Hypothalamus (tissue), 51 donors: ENCODE data around the gene ESRRA.
A peak's percentile ranks its signal among the peaks of the same experiment; 100 is the strongest.

Experiments used
- DNase-seq, 51 donors: peaks; one replicate each; lab custom pipeline; 2025; lab: John Stamatoyannopoulos, UW

ESRRA gene

DNA sequence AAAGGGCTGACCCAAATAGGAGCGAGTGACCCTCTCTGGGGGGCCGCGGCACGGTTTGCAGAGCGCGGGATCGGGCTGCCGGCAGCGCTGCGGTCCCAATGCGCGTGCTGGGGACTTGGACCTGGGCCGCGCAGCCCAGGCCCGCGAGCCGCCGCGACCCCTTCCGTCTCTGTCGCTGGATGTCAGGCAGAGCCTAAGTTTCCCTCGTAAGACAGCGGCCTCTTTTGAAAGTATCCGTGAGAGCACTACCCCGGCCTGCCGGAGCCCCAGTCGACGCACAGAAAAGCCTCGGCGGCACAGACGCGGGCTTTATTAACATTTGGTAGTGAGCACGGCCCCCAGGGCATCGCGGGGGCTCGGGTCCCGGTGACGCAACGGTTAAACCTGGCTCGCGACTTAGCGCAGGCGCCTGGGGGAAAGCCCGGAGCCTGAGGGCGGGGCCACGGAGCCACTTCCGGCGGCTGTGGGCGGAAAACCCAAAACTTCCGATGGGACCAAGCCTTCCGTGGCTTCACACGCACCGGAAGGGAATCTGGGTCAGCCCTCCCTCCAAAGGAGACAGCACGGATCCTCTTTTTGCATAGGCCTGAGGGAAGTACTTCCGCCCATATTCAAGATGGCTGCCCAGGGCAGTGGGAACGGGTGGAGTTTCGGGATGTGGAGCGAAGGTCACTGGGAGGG, 35.6 kb upstream of the ESRRA start:
- DNase-seq: peak; percentile 87 to 100 (median 98)

GRCh38 chr11:64275031-64275800, 30.1 kb upstream of the ESRRA start:
- DNase-seq: no peak

- no peak for DNase-seq
These were observed 29.5 kb upstream of the ESRRA start for GRCh38 chr11:64275841-64276240.

DNA sequence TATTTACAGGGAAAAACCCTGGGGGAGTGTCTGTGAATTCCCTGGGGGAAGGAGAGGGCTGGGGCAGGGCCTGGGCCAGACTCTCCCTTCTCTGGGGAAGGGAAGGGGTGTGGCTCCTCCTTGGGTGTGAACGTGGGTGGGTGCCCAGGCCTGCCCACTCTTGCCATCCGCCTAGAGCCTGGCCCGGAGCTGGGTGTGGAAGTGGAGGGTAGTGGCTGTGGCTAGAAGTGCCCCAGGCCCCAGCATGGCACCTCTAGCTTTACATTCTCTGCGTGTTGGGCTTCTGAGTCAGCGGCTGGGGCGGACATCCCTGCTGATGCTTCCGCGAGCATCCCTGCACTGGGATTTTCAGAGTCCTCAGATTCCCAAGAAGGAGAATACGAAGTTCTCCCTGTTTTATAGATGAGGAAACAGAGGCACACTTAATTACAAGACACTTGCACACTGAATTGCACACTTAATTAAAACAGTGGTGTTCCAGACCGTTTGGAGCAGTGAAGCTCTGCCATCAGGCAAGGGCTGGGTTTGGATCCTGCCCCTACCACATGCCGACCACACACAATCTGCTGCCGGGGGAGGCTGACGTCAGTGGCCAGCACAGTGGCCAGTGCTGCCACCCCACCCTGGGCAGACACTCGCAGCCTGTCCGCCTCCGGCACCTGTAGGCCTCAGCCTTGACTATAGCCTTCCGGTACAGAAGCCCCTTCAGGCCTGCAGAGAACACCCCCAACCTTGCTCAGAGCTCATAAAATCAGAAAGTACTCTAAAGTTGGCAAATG, 28.5 kb upstream of the ESRRA start:
- no peak for DNase-seq

DNA sequence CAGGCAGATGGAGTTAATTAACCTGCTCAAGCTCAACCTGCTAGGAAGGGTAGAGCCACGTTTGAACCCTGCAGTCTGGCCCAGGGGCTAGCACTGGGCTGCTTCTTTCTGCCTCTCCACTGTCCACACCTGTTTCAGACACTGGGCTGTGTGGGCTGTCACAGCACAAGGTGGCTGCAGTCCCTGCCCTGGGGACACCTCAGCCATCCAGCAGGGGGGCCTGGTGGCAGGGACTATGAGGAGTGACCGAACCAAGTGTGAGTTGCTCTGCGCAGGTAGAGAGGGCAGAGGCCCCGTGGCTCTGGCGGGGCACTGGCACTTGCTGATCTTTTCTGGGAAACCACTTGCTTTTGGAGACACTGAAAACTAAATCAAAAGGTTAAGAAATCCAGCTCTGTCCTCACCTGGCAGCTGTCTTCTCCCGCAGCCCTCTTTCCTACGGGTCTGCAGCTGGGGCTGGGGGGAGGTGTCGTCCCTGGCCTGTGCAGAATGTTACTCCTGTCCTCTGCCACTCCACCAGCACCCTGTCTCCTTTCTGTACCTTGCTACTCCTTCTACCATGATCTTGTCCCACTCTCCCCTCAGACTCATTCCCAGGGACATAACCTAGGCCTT, 26.6 kb upstream of the ESRRA start:
- DNase-seq: no peak

DNA sequence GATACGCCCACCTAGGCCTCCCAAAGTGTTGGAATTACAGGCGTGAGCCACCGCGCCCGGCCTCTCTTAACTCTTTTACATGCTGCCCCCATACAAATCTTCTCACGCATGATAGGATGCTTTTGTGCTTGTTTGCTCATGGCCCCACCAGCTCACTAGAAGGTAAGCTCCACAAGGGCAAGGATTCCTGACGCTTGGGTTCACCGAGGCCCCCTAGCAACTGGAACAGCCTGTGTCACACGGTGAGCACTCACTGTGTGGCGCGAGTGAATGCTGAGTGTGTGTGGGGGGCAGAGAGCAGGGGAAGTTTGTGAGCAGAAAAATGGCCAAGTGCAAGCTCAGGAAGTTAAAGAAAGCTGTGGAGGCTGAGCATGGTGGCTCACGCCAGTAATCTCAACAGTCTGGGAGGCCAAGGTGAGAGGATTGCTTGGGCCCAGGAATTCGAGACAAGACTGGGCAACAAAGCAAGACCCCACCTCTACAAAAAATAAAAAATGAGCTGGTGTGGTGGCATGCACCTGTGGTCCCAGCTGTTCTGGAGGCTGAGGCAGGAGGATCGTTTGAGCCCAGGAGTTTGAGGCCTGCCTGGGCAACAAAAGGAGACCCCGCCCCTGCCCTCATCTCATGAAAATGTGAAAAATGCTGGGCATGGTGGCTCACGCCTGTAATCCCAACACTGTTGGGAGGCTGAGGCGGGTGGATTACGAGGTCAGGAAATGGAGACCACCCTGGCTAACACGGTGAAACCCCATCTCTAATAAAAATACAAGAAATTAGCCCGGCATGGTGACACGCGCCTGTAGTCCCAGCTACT, 23.2 kb upstream of the ESRRA start:
- DNase-seq: no peak

DNA sequence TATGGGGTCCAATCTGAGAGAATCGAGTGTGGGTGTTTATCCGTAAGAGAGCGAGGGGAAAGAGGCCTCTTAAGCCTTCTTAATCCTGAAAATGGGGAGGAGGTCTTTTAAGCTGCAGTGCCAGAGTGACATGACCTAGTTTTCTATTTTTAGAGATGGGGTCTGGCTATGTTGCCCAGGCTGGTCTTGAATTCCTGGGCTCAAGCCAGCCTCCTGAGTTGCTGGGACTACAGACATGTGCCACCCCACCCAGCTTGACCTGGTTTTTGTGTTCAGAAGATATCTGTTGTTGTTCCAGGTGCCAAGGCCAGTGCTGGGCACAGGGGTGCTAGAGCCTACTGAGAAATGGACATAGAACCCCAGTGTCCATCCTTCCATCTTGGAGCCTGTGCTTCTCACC, 22.2 kb upstream of the ESRRA start:
- no peak for DNase-seq

DNA sequence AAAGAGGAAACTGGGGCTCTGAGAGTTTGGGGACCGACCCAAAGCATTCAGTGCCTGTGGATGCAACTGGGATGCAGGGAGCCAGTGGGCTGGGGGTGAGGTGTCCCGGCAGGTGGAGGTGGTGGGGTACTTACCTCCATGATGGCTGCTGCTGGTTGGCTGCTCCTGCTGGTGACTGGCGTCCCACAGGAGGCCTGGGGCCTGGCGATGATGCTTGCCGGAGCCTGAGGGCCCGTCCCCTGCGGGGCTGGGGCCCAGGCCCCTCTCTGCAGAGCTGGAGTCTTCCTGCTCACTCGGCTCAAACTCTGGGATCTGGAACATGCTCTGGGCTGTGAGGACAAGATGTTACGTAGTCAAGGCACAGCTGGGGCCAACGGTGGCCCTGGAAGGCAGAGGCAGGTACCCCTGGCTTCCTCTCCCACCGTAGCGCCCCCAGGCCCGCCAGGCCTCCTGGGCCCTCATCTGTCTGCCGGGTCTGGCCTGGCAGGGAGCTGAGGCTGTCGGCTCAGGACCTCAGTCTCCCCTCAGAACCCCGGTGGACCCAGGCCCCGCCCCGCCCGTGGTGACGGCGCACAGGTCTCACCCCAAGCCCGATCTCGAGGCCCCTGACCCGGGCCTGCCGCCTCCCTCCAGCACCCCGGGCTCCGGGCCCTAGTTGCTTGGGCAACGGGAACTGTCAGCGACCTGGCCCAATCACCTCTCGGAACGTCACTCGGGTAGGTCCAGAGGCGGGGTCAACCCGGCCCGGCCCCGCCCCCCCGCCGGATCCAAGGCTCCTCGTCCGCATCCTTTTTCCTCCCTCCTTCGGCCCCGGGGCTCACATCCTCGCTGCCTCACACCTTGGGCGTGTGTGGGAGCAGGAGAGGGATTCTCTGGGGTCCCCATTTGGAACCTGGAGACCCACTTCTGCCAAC, 21.0 kb upstream of the ESRRA start, which contains the start of gene BAD:
TSS of gene BAD (minus strand) at position 618 of the 914 bp plus-strand sequence. CDS start at position 321, 297 bp downstream.
- peak; percentile 59 to 99 (median 94) for DNase-seq

GRCh38 chr11:64284962-64285884, 20.1 kb upstream of the ESRRA start, which contains the start of gene GPR137:
Gene GPR137 (plus strand): TSS chr11:64285848. CDS start chr11:64286525, 677 bp downstream.
- DNase-seq: peak; percentile 44 to 98 (median 86)

- no peak for DNase-seq
These were observed 19.2 kb upstream of the ESRRA start for GRCh38 chr11:64285885-64286800.

DNA sequence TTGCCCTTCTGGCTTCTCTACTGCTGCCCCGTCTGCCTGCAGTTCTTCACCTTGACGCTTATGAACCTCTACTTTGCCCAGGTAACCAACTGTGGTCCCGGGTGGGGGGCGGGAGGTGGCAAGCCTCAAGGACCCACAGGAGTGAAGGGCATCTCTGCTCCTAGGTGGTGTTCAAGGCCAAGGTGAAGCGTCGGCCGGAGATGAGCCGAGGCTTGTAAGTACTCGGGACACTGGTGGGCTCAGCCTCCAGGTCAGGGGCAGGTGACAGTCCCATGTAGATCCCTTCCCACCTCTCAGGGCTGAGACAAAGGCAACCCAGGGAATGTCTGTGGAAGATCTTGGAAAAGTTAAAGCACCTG, 18.5 kb upstream of the ESRRA start:
- DNase-seq: no peak

DNA sequence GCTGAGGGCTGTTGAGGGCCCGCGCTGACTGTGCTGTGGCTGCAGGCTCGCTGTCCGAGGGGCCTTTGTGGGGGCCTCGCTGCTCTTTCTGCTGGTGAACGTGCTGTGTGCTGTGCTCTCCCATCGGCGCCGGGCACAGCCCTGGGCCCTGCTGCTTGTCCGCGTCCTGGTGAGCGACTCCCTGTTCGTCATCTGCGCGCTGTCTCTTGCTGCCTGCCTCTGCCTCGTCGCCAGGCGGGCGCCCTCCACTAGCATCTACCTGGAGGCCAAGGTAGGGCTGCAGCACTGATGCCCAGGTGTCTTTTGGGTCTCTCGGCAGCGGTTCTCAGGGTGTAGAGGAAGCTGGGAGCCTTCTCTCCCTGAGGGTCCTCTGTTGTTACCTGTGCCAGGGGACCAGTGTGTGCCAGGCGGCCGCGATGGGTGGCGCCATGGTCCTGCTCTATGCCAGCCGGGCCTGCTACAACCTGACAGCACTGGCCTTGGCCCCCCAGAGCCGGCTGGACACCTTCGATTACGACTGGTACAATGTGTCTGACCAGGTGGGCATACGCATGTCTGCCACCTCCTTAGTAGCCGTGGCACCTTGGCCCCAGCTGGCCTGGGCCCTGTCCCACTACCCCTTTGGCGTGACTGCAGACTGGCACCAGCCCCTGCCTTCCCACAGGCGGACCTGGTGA, 17.5 kb upstream of the ESRRA start:
- no peak for DNase-seq

DNA sequence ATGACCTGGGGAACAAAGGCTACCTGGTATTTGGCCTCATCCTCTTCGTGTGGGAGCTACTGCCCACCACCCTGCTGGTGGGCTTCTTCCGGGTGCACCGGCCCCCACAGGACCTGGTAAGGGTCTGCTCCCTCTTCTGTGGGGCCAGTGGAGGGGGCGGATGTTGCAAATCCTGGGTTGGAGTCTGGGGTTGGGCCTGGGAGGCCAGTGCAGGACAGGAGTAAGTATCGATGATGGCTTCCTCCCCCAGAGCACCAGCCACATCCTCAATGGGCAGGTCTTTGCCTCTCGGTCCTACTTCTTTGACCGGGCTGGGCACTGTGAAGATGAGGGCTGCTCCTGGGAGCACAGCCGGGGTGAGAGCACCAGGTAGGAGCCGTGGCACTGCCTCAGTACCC, 17.0 kb upstream of the ESRRA start:
- no peak for DNase-seq

DNA sequence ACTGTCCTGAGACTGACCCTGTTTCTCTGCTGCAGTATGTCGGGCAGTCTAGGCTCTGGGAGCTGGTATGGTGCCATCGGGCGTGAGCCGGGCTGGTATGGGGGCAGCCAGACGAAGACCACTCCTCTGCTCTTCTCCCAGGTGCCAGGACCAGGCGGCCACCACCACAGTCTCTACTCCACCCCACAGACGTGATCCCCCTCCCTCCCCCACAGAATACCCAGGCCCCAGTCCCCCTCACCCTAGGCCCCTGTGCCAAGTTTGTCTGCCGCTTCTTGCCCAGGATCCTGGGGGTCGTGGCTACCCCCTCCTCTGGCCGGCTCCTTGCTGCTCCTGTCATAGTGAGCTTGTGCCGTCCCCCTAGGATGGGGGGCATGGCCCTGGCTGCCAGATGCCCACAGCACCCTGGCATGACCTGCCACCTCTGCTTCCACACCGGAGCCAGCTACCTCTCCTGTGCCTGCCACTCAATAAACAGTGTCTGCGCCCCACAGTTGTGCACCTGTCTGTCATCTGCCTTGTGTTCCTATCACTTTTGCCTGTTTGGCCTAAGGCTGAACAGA, 16.2 kb upstream of the ESRRA start:
- DNase-seq: no peak

DNA sequence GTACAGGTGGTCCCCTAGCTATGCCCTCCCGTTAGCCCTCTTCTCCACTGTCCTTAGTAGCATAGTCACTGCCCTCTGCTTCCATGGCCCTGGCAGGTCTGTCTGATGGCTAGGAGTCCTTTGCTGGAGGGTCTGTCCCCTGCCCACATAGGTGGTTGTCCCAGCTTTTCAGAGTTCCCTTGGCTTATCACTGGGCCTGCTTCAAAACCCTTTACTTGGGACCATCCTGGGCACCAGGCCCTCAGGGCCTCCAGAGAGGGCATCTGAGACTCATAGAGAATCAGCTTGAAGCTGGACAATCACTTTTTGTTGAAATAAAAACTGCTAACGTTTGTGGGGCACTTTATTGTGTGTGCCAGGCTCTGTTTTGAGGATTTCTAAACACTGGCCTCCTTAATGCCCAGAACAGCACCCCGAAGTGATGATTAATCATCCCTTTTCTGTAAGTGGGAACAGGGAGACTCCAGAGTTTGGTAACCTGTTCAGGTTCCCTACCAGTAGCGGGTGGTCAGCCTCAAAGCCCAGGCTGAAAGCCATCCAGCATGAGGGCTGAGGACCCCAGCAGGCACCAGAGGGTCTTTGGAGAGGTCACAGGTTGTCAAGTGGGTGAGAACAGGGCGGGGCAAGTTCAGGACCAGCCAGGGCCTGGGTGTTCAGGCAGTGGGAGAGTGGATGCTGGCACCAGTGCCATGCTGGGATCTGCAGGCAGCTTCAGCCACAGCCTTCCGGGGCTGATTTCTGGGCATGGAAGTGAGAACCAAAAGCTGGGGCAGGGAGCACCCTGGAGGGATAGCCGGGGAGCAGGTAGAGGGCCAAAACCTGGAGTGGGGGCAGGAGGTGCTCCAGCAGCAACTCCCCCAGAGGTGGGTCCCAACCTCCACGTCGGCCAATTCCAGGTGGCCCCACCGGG, 14.7 kb upstream of the ESRRA start:
- no peak for DNase-seq
